ENCODE results near the gene BEST2.
A peak's percentile ranks its signal among the peaks of the same experiment; 100 is the strongest.
"Not testable (repeated sequence)": the region's sequence is repeated elsewhere in the genome, so short reads cannot be mapped to it uniquely, and the experiment has no call there.

Gene BEST2

GRCh38 chr19:12789098-12789903, 37.7 kb downstream of the BEST2 start:
- DNase-seq, result no peak

GRCh38 chr19:12789904-12790619, 38.5 kb downstream of the BEST2 start:
- peak; percentile 92 for DNase-seq

GRCh38 chr19:12790628-12791344, 39.2 kb downstream of the BEST2 start:
- no peak for DNase-seq

DNA sequence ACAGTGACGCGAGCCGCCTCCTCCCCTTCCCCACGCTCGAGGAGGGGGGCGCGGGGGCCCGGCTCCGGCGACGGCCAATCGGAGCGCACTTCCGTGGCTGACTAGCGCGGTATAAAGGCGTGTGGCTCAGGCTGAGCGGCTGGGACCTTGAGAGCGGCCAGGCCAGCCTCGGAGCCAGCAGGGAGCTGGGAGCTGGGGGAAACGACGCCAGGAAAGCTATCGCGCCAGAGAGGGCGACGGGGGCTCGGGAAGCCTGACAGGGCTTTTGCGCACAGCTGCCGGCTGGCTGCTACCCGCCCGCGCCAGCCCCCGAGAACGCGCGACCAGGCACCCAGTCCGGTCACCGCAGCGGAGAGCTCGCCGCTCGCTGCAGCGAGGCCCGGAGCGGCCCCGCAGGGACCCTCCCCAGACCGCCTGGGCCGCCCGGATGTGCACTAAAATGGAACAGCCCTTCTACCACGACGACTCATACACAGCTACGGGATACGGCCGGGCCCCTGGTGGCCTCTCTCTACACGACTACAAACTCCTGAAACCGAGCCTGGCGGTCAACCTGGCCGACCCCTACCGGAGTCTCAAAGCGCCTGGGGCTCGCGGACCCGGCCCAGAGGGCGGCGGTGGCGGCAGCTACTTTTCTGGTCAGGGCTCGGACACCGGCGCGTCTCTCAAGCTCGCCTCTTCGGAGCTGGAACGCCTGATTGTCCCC, 39.9 kb downstream of the BEST2 start, which contains the start of gene JUNB:
TSS of gene JUNB (plus strand) at position 142 of the 706 bp plus-strand sequence. CDS start at position 428, 286 bp downstream.
- peak; percentile 86 for DNase-seq

GRCh38 chr19:12792051-12792852, 40.7 kb downstream of the BEST2 start:
- no peak for DNase-seq

GRCh38 chr19:12792853-12793289, 41.3 kb downstream of the BEST2 start:
- no peak for DNase-seq

GRCh38 chr19:12793290-12794195, 42.0 kb downstream of the BEST2 start:
- DNase-seq, result peak; percentile 78

- DNase-seq, result no peak
These were observed 42.8 kb downstream of the BEST2 start for GRCh38 chr19:12794196-12794941.

DNA sequence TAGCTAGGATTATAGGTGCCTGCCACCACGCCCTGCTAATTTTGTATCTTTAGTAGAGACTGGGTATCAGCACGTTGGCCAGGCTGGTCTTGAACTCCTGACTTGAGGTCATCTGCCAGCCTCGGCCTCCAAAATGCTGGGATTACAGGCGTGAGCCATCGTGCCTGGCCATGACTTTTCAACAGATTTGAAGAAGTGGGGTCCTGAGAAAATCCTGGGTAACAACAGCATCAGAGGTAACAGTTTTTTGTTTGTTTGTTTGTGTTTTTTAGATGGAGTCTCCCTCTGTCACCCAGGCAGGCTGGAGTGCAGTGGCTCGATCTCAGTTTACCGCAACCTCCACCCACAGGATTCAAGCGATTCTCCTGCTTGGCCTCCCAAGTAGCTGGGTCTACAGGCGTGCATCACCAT, 43.4 kb downstream of the BEST2 start:
- no peak for DNase-seq

DNA sequence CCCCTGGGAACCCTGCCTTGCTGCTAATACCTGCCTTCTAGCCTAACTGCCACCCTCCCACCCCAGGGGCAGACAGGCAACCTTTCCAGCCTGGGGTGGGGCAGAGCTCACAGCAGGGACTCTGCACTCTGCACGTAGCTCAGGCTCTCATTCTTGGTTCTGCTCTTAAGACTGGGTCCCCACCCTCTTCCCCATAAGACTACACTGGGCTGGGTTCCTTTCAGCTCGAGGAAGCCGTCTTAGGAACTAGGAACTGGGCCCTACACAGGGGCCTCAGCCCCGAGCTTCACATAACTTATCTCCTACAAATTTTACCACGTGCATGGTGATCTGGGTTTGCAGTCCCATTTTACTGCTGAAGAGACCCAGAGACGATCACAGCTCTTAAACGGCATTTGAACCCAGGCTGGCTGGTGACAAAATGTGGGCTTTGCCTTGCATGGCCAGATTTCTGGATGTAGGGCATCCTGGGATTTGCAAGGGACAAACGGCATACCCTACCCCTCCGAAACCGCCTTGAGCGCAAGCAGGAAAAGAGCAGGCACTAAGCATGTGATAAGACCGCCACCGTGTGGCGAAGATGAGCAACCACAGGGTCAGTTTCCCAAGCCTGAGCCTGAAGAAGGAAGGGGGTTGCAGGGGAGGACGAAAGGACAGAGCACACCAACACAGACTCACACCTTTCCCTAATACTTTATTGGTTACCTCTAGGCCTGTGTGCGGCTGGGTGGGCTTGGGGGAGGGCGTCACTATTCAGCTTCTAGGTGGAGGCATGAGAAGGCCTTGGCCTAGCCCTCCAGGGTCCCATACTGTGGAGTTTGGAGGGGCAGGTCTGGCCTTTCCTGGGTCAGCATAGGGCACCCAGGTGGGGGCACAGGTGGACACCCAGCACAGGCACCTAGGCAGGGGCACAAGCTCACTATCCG, 44.8 kb downstream of the BEST2 start:
- peak; percentile 61 for DNase-seq

GRCh38 chr19:12797141-12797587, 45.6 kb downstream of the BEST2 start:
- no peak for DNase-seq

DNA sequence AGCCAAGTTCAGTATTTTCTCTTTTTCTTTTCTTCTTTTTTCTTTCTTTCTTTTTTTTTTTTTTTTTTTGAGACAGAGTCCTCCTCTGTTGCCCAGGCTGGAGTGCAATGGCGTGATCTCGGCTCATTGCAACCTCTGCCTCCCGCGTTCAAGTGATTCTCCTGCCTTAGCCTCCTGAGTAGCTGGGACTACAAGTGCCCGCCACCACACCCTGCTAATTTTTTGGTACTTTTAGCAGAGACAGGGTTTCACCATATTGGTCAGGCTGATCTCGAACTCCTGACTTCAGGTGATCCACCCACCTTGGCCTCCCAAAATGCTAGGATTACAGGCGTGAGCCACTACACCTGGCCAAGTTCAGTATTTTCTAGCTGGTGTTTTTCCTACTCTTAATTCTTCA, 46.0 kb downstream of the BEST2 start:
- DNase-seq, result not testable (repeated sequence)

- no peak for DNase-seq
These were observed 48.3 kb downstream of the BEST2 start for GRCh38 chr19:12799742-12800465.

- DNase-seq, result no peak
These were observed 48.8 kb downstream of the BEST2 start for GRCh38 chr19:12800466-12800770.

DNA sequence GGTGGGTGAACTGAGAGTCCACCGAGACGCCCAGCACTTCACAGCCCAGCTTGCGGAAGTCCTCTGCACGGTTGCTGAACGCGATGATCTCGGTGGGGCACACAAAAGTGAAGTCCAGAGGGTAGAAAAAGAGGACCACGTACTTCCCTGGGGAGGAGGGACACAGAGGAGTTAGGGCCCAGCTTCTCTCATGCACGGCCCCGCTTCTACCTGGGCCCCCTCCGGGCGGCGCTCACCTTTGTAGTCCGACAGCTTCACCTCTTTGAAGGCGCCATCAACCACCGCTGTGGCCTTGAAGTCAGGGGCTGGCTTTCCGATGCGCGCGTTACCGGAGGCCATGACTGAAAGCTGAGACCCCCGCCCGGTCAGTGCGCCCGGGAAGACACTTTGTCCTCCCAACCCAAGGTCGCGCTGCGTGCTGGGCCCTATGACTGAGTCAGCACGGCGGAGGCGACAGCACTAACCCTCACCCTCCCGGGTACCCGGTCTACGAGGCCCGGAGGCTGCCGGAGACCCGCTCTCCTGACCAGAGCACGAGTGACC, 49.4 kb downstream of the BEST2 start:
- DNase-seq, result no peak

DNA sequence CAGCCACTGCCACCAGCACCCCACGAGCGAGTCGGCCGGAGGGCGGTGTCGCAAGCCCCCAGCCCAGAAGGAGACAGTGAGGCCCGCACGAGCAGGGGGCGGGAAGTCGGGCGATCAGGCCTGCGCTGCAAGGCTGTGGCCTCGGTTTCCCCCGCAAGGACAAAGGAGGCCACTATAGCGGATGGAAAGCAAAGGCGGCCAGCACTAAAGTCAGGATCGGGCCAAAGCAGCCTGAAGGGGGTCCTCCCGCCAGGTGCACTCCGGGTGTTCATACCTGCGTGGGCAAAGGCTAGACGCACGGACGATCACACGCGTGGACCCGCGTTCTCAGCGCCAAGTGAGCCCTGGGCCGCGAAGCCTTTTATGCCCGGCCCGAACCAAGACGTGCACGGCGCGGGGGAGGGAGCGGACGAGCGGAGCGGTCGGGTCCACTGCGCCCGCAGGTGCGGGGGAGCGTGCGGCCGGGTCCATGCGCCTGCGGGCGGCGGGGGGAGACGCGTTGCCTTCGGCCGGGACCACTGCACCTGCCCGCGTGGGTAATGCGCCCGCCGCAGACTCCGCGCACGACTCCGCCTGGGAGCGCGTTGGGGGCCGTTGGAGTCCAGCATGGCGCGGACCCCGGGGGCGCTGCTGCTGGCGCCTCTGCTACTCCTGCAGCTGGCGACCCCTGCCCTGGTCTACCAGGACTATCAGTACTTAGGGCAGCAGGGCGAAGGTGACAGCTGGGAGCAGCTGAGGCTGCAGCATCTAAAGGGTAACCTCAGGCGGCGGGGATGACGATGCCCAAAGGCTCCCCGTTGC, 50.1 kb downstream of the BEST2 start, which contains the start of the genes PRDX2 and THSD8:
TSS of gene PRDX2 (minus strand) at position 335 of the 801 bp plus-strand sequence. CDS start 539 bp downstream, outside the sequence.
TSS of gene THSD8 (plus strand) at position 604 of the 801 bp plus-strand sequence. CDS start at position 607, 3 bp downstream.
- peak; percentile 27 for DNase-seq
